AG04450 (cell line): Measurements from ENCODE around the gene DCPS. TPM values are rescaled to one million over a fixed set of nuclear protein-coding genes. Genes with fewer than 3 reads are reported as not detected.

Source experiments
- CTCF ChIA-PET: fragments of 300-600, 350-600 bp; formaldehyde crosslinking; extraction: SDS; loops from one replicate; lab custom pipeline; 2022; ENCODE audit warnings: antibody characterized with exemption, inconsistent platforms; lab: Charles Lee
- POLR2A ChIA-PET: fragments of 350-600 bp; formaldehyde crosslinking; extraction: SDS; loops from one replicate; lab custom pipeline; 2021; ENCODE audit warnings: antibody characterized with exemption, inconsistent platforms; lab: Yijun Ruan, JAX
- DNase-seq: peaks from one replicate; pipeline ENCODE4 v3.0.0-alpha.2; 2011; ENCODE audit warnings: low read depth, low spot score
- H3K27ac ChIP-seq: one replicate; pipeline ENCODE4 v1.5.1; 2012; ENCODE audit warnings: low read depth, low read length, control low read depth
- H3K27me3 ChIP-seq: one replicate; pipeline ENCODE4 v1.6.0; 2012; ENCODE audit warnings: low read length; ENCODE audit not compliant: control insufficient read depth, insufficient read depth
- H3K4me3 ChIP-seq: 2 replicates; pipeline ENCODE4 v1.5.1; 2011; ENCODE audit warnings: mild to moderate bottlenecking, low read depth, low read length, control low read depth
- H3K9me3 ChIP-seq: 2 replicates; pipeline ENCODE4 v1.5.1; 2012; ENCODE audit warnings: low read length; ENCODE audit not compliant: control insufficient read depth, insufficient read depth
- polyA plus RNA-seq: library from polyadenylated mRNA; depleted of rRNA; stranded (reverse); fragments of >200 nt; gene quantifications from 2 replicates; pipeline ENCODE4 v1.2.3, GENCODE V29; 2011
- TF ChIP-seq, protein P1 (sequence below): IDR thresholded peaks from 2 replicates; pipeline ENCODE4 v1.5.1; 2011; ENCODE audit warnings: low read depth, low read length, control low read depth, inconsistent platforms

DCPS gene
- polyA plus RNA-seq, 1 experiment = 20.4 TPM

DNA sequence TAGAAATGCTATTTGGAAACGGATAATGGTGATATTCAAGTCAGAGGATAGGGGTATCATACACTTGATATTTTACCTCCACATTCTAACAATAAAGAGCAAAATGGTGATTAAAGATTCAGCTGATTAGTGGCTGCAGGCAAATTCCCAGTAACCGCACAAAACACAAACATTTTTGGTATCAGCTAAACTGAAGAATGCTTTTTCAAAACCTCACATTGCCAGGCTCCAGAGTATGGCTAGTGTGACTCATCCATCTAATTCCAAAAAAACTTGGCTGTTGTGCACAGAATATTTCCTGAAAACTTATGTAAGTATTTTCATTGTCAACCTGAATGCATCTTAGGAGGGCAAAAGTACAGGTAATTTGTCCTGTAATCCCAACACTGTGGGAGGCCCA lies 46.1 kb upstream of the DCPS start:
- H3K4me3 ChIP-seq = no peak overlapping the region
- H3K27me3 ChIP-seq = no peaks in the 10 kb centered on the region
- ChIA-PET POLR2A (interaction anchor here (1.0 kb wide), 1 partner anchor 11 kb away, joined by 5 read pairs; the partner anchor contains the start of genes FOXRED1 and SRPRA), CTCF (no interaction called here)
- no peaks in the 10 kb centered on the region for H3K9me3 ChIP-seq
- TF ChIP-seq, protein P1, sequence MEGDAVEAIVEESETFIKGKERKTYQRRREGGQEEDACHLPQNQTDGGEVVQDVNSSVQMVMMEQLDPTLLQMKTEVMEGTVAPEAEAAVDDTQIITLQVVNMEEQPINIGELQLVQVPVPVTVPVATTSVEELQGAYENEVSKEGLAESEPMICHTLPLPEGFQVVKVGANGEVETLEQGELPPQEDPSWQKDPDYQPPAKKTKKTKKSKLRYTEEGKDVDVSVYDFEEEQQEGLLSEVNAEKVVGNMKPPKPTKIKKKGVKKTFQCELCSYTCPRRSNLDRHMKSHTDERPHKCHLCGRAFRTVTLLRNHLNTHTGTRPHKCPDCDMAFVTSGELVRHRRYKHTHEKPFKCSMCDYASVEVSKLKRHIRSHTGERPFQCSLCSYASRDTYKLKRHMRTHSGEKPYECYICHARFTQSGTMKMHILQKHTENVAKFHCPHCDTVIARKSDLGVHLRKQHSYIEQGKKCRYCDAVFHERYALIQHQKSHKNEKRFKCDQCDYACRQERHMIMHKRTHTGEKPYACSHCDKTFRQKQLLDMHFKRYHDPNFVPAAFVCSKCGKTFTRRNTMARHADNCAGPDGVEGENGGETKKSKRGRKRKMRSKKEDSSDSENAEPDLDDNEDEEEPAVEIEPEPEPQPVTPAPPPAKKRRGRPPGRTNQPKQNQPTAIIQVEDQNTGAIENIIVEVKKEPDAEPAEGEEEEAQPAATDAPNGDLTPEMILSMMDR = no peak
- peak; percentile 32 for DNase-seq
- H3K27ac ChIP-seq = no peak overlapping the region

DNA sequence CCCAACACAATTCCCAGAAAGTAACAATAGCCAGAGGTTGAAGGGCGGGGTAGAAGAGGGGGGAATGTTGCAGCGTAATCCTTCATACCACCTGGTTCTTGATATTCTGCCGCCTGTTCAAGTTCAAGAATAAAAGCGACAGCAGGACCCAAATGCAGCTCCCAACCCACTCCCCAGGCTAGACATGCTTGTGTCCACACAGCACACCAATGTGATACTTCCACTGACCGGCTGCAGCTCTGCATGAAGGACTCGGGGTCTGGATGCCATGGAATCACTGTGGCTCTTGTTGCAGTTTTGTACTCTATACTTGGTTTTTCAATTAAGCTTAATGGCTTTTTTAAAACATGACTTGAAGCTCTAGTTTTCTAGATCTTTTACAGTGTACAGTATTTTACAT lies 41.6 kb upstream of the DCPS start:
- DNase-seq = no peak
- no peaks in the 10 kb centered on the region for H3K9me3 ChIP-seq
- H3K4me3 ChIP-seq = no peak overlapping the region
- H3K27me3 ChIP-seq = no peaks in the 10 kb centered on the region
- no peak overlapping the region for H3K27ac ChIP-seq
- TF ChIP-seq, protein P1 = no peak
- CTCF ChIA-PET = no interaction called here
- POLR2A ChIA-PET = no interaction called here

DNA sequence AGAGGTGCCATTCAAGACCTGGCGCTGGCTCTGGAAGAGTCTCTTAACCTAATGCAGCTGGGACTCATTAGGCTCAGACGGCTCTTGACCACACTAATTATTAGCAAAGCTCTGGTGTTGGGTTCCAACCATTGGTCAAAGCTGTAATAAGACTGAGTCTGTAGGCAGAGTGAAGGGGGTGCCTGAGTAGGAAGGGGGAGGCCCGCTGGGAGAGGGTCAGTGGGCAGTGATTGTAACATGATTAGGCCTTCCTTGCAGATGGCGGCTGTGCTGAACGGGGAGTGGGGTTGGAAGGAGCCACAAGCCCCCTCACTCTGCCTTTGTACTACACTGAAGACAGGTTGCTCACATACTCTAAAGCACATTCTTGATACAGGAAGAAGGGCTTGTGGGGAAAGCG lies 40.4 kb upstream of the DCPS start:
- Histone ChIP-seq H3K9me3 (no peaks in the 10 kb centered on the region), H3K27me3 (no peaks in the 10 kb centered on the region), H3K4me3 (no peak overlapping the region), H3K27ac (no peak overlapping the region)
- TF ChIP-seq, protein P1 = no peak
- ChIA-PET POLR2A (no interaction called here), CTCF (no interaction called here)
- no peak for DNase-seq

DNA sequence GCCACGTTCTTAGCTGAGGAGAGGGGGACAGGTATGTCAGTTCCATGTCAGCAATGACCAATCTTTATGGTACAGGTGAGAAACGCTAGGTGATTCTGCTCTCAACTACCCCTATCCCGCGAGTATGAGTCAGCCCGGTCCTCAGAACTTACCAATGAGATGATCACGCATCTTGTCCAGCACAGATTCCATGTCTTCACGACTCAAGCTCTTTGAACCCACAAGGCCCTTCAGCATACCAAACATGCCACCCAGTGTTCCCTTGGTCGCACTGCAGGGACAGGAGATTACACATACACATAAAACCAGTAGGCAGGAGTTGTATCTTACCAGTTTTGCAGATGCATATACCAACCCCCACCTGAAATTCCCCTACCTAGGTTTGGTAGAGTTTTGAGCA lies 38.0 kb upstream of the DCPS start:
- POLR2A ChIA-PET = no interaction called here
- CTCF ChIA-PET = no interaction called here
- DNase-seq = no peak
- H3K27ac ChIP-seq = no peak overlapping the region
- H3K9me3 ChIP-seq = no peaks in the 10 kb centered on the region; the same call in 1 of the 2 replicates
- no peaks in the 10 kb centered on the region for H3K27me3 ChIP-seq
- no peak overlapping the region for H3K4me3 ChIP-seq
- TF ChIP-seq, protein P1 = no peak

DNA sequence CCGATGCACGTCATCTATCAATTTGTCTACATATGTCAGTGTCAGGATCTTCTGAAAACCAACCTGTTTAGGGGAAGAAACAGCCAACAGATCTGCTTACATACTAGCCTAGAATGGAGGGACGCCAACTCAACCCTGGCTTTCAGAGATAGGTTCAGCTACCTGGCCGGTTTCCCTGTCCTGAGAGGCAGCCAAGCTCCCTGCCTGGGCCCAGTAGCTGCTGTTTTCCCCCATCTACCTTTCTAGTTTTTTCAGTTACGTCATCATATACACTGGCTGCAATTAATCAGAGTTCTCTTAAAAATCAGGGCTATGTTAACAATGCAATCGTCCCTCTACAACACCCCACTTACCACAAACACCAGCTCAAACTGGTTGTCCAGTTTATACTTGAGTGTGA lies 36.2 kb upstream of the DCPS start:
- POLR2A ChIA-PET = interaction anchor here (2.0 kb wide), 1 partner anchor 56 kb away, joined by 6 read pairs; the partner anchor contains the start of genes FAM118B and RPUSD4
- TF ChIP-seq, protein P1 = no peak
- peak overlapping the region; percentile 92 for H3K27ac ChIP-seq
- H3K9me3 ChIP-seq = no peaks in the 10 kb centered on the region; the same call in 1 of the 2 replicates
- CTCF ChIA-PET = no interaction called here
- no peak for DNase-seq
- no peaks in the 10 kb centered on the region for H3K27me3 ChIP-seq
- peak overlapping the region; percentile 99 for H3K4me3 ChIP-seq
